GM20431 (cell line): ENCODE data around the gene NKX6-2.
"Not testable (repeated sequence)": the region's sequence is repeated elsewhere in the genome, so short reads cannot be mapped to it uniquely, and the experiment has no call there.

Source experiments
- in situ Hi-C: fragments of 300-500 bp; cut with MseI, MboI; formaldehyde crosslinking; loops from one replicate; pipeline ENCODE4 v1.15.0; 2020; ENCODE audit warnings: low sequenced_read_pairs; ENCODE audit not compliant: unreplicated experiment

Gene NKX6-2

DNA sequence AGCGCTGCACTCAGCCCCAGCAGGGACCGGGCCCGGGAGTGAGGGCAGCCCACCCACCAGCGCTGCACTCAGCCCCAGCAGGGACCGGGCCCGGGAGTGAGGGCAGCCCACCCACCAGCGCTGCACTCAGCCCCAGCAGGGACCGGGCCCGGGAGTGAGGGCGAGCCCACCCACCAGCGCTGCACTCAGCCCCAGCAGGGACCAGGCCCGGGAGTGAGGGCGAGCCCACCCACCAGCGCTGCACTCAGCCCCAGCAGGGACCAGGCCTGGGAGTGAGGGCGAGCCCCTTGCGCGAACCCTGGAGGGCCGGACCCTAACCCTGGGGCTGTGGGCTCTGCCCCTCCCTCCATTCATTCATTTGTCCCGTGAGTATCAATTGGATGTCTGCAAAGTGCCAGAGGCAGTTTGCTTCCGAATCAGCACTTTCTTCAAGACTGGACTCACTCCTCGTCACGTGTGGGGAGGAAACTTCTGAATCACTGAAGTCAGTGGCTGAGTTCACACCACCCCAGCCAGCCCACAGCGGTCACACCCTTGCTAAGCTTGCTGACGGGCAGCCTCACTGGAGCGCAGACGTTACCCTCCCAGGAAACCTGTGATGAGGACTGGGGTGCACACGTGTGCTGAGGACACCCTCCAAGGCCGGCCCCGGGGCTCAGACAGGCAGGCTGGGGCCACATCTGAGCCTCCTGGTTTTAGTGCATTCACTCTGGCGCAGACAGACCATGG lies 42.6 kb downstream of the NKX6-2 start:
- in situ Hi-C loops: not testable (repeated sequence)

GRCh38 chr10:132742837-132743194 lies 43.1 kb downstream of the NKX6-2 start:
- in situ Hi-C loops: no loop called here

- in situ Hi-C loops: no loop called here
Measured at GRCh38 chr10:132742167-132742836, 43.6 kb downstream of the NKX6-2 start.

- in situ Hi-C loops: no loop called here
Measured at GRCh38 chr10:132740588-132740987, 45.4 kb downstream of the NKX6-2 start.

DNA sequence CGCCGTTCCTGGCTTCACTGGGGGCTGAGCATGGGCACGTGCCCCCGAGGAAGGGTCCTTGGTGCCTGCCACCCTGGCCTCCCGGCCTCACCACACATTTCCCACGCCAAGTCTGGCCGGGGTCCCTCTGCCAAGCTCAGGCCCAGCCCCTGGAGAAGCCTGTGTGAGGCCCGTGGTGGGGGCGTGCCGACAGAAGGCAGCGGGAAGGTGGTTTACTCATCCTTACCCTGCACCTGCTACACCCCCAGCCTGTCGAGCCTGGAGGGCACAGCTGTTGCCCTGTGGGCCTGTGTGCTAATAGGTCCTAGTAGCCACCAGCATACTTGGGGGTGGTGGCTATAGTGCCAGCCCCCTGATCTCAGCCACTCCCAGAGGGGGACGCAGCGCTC lies 46.7 kb downstream of the NKX6-2 start:
- in situ Hi-C loops: no loop called here

- in situ Hi-C loops: no loop called here
Measured at GRCh38 chr10:132738454-132739224, 47.3 kb downstream of the NKX6-2 start.

- in situ Hi-C loops: no loop called here
Measured at GRCh38 chr10:132737390-132738048, 48.4 kb downstream of the NKX6-2 start.

DNA sequence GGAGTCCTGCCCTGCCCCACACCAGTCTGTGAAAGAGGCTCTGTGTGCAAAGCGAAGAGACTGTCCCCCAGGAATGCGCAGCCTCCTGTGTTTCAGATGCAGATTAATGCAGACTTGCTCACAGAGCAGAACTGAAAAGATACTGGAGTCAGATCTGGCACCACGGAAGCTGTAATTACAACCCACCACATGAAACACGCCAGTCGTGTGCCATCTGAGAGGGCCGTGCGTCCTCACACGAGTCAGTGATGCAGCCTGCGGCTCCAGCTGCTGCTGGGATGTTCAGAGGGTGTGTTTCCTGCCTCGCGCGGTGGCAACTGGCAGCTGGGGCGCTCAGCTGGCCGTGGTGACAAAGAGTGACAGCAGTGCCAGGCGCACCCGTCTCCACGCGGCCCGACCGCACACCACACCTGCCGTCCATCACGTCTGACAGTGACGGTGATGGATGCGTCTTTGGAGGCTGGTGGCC lies 50.0 kb downstream of the NKX6-2 start:
- in situ Hi-C loops: no loop called here

DNA sequence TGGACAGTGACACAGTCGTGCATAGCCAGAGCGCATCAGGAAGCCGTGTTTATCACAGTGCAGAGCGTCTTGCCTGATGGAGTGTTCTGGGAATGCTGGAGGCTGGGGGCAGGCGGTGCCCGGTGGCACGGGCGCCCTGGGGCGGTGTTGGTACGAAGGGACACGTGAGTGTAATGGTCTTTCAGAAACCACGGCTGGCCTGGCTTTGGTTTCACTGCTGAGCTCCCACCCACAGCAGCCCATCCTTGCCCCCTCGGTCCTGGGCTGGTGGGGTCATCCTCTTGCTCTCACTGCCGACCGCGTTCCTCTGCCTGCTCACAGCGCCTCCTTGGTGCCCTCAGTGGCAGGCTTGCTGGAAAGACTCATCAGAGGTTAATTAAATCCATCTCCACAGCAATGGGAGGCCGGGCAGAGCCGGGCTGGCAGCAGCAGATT lies 50.6 kb downstream of the NKX6-2 start:
- in situ Hi-C loops: no loop called here

DNA sequence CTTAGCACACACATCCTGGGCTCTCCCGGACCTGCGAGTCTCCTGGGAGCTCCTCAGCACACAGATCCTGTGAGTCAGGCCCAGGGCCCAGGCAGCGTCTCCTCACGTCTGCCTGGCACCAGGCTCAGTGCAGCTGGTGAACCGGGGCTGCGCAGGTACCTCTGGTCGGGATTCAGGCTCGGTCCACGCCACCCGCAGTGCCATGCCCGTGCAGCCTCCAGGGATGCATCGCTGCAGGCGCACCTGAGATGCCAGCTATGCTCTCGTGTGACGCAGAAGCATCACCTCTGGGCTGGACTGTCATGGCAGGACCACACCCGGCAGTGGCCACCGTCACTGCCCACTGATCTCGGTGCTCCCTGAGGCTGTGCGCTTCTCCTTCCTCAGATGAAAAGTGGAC lies 52.0 kb downstream of the NKX6-2 start:
- in situ Hi-C loops: no loop called here
